Glutamatergic neuron (in vitro differentiated cells): ENCODE results near the gene LEMD2. TPM values are rescaled to one million over a fixed set of nuclear protein-coding genes. Genes with fewer than 3 reads are reported as not detected.

Experiments used
- DNase-seq: peaks from one replicate; pipeline ENCODE4 v3.0.0; 2022
- H3K27ac Mint-ChIP-seq: one replicate; pipeline ENCODE4 v1.8.0; 2020; ENCODE audit warnings: mild to moderate bottlenecking, mixed read lengths, inconsistent platforms; ENCODE audit not compliant: unreplicated experiment
- H3K27me3 Mint-ChIP-seq: one replicate; pipeline ENCODE4 v1.8.0; 2020; ENCODE audit warnings: mild to moderate bottlenecking, moderate library complexity, mixed read lengths, inconsistent platforms; ENCODE audit not compliant: unreplicated experiment
- H3K36me3 Mint-ChIP-seq: one replicate; pipeline ENCODE4 v1.8.0; 2020; ENCODE audit warnings: mild to moderate bottlenecking, mixed read lengths, inconsistent platforms; ENCODE audit not compliant: unreplicated experiment
- H3K4me1 Mint-ChIP-seq: one replicate; pipeline ENCODE4 v1.8.0; 2020; ENCODE audit warnings: mild to moderate bottlenecking, low read depth, mixed read lengths, inconsistent platforms; ENCODE audit not compliant: unreplicated experiment
- H3K4me3 Mint-ChIP-seq: one replicate; pipeline ENCODE4 v1.8.0; 2020; ENCODE audit warnings: mild to moderate bottlenecking, mixed read lengths, inconsistent platforms; ENCODE audit not compliant: unreplicated experiment
- H3K9me3 Mint-ChIP-seq: one replicate; pipeline ENCODE4 v1.8.0; 2020; ENCODE audit warnings: mild to moderate bottlenecking, moderate library complexity, mixed read lengths, inconsistent platforms; ENCODE audit not compliant: unreplicated experiment
- CTCF ChIP-seq: fragments of 200-600 bp; sonication (generic); IDR thresholded peaks from one replicate; pipeline ENCODE4 v1.5.0; 2021; ENCODE audit not compliant: partially characterized antibody, unreplicated experiment
- total RNA-seq: library from RNA; stranded (reverse); fragmentation: NEBNext Ultra II Directional; extraction: Animal tissue kit (Norgen Biotek cat#: 25700); gene quantifications from one replicate; pipeline ENCODE4 v1.2.1, GENCODE V29; 2021; ENCODE audit not compliant: unreplicated experiment

LEMD2 gene
- total RNA-seq, 1 donor from 2014 or later, result 82.4 TPM

GRCh38 chr6:33800248-33800969 lies 11.5 kb upstream of the LEMD2 start:
- Mint-ChIP-seq H3K4me3 (no peak overlapping the region), H3K27me3 (peaks cover 3% of the 10 kb centered on the region), H3K36me3 (no peaks in the 10 kb centered on the region), H3K4me1 (peaks cover 46% of the 10 kb centered on the region), H3K27ac (no peak overlapping the region), H3K9me3 (peaks cover 14% of the 10 kb centered on the region)
- no peak for DNase-seq
- TF ChIP-seq CTCF, result no peak

GRCh38 chr6:33799454-33800113 lies 10.7 kb upstream of the LEMD2 start:
- TF ChIP-seq CTCF, result no peak
- DNase-seq, result no peak
- H3K27me3 Mint-ChIP-seq, result peaks cover 2% of the 10 kb centered on the region
- no peaks in the 10 kb centered on the region for H3K36me3 Mint-ChIP-seq
- peaks cover 14% of the 10 kb centered on the region for H3K9me3 Mint-ChIP-seq
- H3K4me3 Mint-ChIP-seq, result no peak overlapping the region
- peaks cover 42% of the 10 kb centered on the region for H3K4me1 Mint-ChIP-seq
- H3K27ac Mint-ChIP-seq, result no peak overlapping the region

- no peak for DNase-seq
- Mint-ChIP-seq H3K4me3 (peak overlapping the region; percentile 9), H3K27ac (peak overlapping the region; percentile 43), H3K36me3 (no peaks in the 10 kb centered on the region), H3K4me1 (peaks cover 43% of the 10 kb centered on the region), H3K9me3 (peaks cover 14% of the 10 kb centered on the region), H3K27me3 (peaks cover 2% of the 10 kb centered on the region)
- no peak for TF ChIP-seq CTCF
These were observed 9.5 kb upstream of the LEMD2 start for GRCh38 chr6:33798343-33798848.

- peaks cover 14% of the 10 kb centered on the region for H3K9me3 Mint-ChIP-seq
- no peak for DNase-seq
- peak overlapping the region; percentile 41 for H3K4me3 Mint-ChIP-seq
- no peak for TF ChIP-seq CTCF
- peaks cover 2% of the 10 kb centered on the region for H3K27me3 Mint-ChIP-seq
- H3K27ac Mint-ChIP-seq, result peak overlapping the region; percentile 45
- H3K36me3 Mint-ChIP-seq, result no peaks in the 10 kb centered on the region
- H3K4me1 Mint-ChIP-seq, result peaks cover 43% of the 10 kb centered on the region
These were observed 8.9 kb upstream of the LEMD2 start for GRCh38 chr6:33797626-33798342.
